GDM1 (cell line): Measurements from ENCODE around the gene COL16A1.
A peak's percentile ranks its signal among the peaks of the same experiment; 100 is the strongest.
"Not testable (repeated sequence)": the region's sequence is repeated elsewhere in the genome, so short reads cannot be mapped to it uniquely, and the experiment has no call there.

Experiments
- DNase-seq: peaks from one replicate; lab custom pipeline; 2025; lab: John Stamatoyannopoulos, UW

Gene COL16A1

GRCh38 chr1:31732751-31733289 lies 29.0 kb upstream of the COL16A1 start:
- no peak for DNase-seq

DNA sequence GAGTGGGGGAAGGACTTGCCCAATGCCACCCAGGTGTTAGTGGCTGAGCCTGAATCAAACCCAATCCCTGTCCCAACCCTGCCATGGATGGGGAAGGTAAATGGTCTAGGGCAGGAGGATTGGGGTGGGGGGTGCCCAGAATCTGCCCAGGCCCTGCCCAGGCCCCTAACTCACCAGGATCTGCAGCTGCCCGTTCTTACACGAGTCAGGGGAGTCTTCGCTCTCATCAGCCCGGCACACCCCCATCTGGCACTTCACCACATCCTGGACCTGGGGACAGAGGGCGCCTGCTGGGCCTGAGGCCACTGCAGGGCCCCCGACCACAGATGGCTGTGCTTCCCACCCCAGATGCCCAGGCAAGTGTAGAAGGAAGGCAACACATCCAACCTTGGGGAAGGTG lies 28.5 kb upstream of the COL16A1 start:
- DNase-seq = no peak

GRCh38 chr1:31731049-31731565 lies 27.3 kb upstream of the COL16A1 start:
- DNase-seq = no peak

- no peak for DNase-seq
These were observed 26.7 kb upstream of the COL16A1 start for GRCh38 chr1:31730336-31731048.

DNA sequence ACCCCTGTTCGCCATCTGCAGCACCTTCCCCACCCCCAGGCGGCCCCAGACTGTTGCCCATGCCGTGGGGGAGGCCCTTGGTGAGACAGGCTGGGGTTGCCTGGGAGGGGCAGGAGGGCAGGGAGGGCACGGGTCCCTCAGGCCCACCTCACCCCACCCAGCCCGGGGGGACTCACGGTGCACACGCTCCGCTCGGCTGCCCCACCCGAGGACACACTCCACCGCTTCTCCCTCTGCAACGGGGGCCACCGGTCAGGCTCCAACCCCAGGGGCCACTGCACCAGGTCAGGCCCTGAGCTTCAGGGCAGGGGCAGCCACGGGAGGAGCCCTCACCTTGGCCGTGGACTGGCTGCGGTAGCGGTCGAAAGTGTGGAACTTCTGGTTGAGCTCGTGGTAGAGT lies 24.0 kb upstream of the COL16A1 start:
- DNase-seq = no peak

DNA sequence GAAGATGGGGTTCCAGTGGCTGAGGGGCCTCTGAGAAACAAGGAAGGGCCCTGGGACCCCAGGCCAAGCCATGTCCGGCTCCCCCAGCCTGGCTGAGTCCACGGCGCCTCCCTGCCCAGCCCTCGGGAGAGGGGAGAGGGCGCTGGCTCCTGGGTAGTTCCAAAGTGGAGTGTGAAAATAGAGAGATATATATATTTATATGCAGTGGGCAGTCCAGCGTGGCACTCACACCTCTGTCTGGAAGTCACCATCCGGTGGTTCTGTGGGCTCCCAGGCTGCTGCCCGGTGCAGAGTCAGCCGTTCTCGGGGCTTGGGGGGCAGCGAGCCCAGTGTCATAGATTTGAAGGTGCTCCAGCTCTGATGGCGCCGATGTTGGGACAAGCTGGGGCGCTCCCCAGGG lies 23.4 kb upstream of the COL16A1 start:
- no peak for DNase-seq

DNA sequence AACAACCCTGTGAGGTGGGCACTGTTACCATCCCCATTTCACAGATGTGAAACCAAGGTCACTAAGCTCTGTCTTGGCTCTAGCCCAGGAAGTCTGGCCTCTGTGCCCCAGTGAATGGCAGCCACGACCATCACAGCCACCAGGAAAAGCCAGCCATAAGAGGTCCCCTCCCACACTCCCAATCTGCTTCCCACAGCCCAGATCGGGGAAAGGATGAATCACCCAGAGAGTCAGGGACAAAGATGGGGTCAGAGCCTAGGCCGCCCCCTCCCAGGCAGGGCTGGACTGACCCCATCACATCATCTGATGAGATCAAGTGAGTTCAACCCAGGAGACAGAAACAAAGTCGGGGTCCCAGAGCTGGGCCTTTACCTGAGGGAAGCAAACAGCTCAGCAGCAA lies 22.9 kb upstream of the COL16A1 start:
- DNase-seq = no peak

DNA sequence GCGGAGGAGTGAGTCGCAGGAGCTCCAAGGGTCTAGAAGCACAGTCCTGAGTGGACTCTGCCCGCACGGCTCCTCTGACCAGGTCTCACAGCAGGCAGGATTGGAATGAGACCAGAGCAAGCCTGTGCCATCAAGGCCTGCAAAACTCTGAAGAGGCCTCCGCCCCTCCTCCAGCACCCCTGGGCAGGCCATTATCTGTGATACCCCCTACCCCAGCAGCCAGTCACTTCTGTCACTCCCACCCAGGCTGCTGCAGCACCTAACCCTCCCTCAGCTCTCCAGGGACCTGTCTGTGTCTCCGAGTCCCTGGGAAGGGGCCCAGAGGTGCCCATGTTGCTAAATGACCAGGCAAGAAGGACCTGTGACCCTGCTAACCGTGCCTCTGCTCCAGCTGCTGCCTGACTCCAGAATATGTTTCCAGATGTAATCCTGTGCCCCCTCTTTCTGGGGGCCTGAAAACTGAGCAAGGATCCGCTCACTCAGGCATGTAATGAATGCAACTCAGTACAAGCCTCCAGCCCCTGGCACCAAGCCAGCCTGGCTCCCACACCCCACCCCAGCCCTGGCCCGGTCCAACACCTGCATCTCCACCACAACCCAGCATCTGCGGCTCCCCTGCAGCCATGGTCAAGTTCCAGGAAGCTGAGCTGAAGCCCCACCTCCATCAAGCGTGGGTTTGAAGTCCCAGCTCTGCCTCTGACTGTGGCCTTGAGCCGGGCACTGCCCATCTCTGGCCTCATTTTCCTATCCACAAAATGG lies 22.1 kb upstream of the COL16A1 start:
- no peak for DNase-seq

DNA sequence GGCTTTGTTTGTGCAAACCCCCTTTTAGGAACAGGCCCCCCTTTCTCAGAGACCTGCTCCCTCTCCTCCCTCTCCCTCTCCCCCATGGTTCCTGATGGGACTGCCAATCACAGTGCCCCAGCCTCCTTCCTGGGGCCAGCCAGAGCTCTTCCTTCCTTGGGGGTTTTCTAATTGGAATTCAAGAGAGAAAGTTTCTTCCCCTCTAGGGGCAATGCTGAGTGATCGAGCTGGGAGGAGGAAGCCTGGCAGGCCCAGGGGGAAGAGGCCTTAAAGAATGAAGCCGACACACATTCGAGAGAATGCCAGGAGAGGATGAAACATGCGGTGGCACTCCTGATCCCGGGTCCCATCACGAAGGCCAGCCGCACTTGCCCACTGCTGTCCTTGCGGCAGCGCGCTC lies 21.3 kb upstream of the COL16A1 start:
- DNase-seq = no peak

- peak; percentile 20 for DNase-seq
These were observed 20.1 kb upstream of the COL16A1 start for GRCh38 chr1:31723828-31724359.

- DNase-seq = no peak
These were observed 14.6 kb upstream of the COL16A1 start for GRCh38 chr1:31718327-31718897.

DNA sequence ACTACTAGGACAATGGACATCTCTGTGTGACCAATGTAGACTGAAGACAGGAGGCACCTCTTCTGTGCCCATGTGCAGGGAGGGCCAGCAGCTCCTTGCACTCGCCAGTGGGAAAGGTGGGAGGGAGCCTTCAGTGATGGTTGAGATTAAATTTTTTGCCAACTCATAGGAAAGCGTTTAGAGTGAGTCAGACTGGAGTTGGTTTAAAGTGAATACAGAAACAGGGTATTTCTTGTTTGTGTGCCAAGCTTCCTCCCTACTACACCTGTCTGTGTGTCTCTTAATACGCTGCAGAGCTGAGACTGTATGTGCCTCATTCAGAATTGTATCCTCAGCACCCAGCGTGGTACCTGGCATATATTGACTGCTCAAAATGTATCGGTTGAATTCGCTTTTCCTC lies 13.5 kb upstream of the COL16A1 start:
- DNase-seq = no peak

DNA sequence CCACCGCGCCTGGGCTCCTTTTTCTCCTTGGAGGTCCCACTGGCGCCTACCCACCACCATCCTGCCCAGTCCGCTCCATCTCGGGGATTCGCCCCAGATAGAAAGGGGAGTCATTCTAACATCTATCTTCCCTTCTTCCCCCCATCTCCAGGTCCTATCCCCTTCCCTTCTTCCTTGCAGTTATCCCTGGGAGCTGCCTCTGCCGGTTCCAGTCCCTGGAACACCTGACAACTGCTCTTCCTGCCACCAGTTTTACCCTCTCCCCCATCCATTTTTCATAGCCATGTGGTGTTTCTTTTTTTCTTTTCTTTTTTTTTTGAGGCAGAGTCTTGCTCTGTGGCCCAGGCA lies 12.0 kb upstream of the COL16A1 start:
- DNase-seq = no peak

- DNase-seq = no peak
These were observed 11.5 kb upstream of the COL16A1 start for GRCh38 chr1:31715087-31715872.

- DNase-seq = no peak
These were observed 10.7 kb upstream of the COL16A1 start for GRCh38 chr1:31714442-31715086.

- no peak for DNase-seq
These were observed 8.8 kb upstream of the COL16A1 start for GRCh38 chr1:31712630-31713029.

DNA sequence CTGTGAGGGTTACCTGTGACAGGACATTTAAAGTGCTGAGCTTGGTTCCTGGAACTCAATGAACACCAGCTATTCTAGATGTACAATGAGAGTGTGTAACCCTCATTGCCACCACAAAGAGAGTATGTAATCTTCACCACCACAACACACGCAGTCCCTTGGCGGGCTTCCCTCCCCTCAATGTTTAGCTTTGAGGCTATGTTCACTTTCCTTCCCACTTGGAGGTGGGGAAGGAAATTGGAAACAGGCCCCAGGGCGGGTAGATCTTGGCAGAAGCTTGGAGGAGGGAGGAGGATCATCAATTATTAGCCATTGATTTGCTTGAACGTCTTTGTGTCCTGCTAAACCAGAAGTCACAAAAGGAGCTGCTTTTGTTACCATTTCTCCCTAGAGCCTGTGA lies 8.3 kb upstream of the COL16A1 start:
- no peak for DNase-seq

DNA sequence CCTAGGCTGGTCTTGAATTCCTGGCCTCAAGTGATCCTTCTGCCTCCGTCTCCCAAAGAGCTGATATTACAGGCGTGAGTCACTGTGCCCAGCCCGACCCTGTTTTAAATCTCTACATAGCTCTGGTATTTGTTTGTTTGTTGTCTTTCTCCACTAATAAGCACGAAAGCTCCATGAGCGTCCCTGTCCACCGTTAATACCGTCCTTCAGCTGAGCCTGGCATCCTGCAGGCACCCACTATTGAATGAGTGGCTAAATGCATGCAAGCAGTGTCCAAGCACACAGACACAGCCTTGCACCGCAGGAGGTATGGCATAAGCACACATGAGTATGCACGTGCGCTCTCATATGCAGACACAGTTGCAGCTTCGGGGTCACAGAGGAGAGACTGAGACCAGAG lies 4.5 kb upstream of the COL16A1 start:
- DNase-seq = no peak

- DNase-seq = no peak
These were observed 3.9 kb upstream of the COL16A1 start for GRCh38 chr1:31707711-31708110.

- DNase-seq = not testable (repeated sequence)
These were observed 3.3 kb upstream of the COL16A1 start for GRCh38 chr1:31707059-31707600.
